GM23338 (cell line): Measurements from ENCODE around the gene FCRL3.

Experiments used
- CREB1 ChIP-seq: fragments of 250-450 bp; sonication (Bioruptor Pico); IDR thresholded peaks from 2 replicates; pipeline ENCODE4 v1.5.0; 2020; ENCODE audit warnings: low read depth, mild to moderate bottlenecking, moderate library complexity
- EZH2 ChIP-seq: fragments of 200-600 bp; sonication (generic); IDR thresholded peaks from one replicate; pipeline ENCODE4 v1.8.0; 2017; ENCODE audit warnings: antibody characterized with exemption, mild to moderate bottlenecking, low read depth; ENCODE audit not compliant: unreplicated experiment
- EZH2phosphoT487 ChIP-seq: fragments of 200-600 bp; sonication (generic); IDR thresholded peaks from one replicate; pipeline ENCODE4 v1.8.1; 2018; ENCODE audit warnings: antibody characterized with exemption; ENCODE audit not compliant: unreplicated experiment
- JUNB ChIP-seq: IDR thresholded peaks from one replicate; pipeline ENCODE4 v1.6.1; 2016; ENCODE audit warnings: antibody characterized with exemption; ENCODE audit not compliant: unreplicated experiment
- NANOG ChIP-seq: IDR thresholded peaks from 2 replicates; pipeline ENCODE4 v1.6.1; 2016; ENCODE audit warnings: antibody characterized with exemption, borderline replicate concordance
- POLR2AphosphoS5 ChIP-seq: IDR thresholded peaks from 2 replicates; pipeline ENCODE4 v1.6.1; 2016; ENCODE audit warnings: antibody characterized with exemption, low read depth
- STAT1 ChIP-seq: IDR thresholded peaks from one replicate; pipeline ENCODE4 v1.6.1; 2016; ENCODE audit warnings: antibody characterized with exemption; ENCODE audit not compliant: unreplicated experiment
- TF ChIP-seq, protein P1 (sequence below), 2 experiments: fragments of 200-600 bp in 1 of 2; sonication (generic) in 1 of 2; conservative IDR thresholded peaks; 2 replicates each; pipeline versions ENCODE4 v1.5.1 to v1.6.1; 2016 to 2017; ENCODE audit warnings: antibody characterized with exemption in 2 of 2, low read depth in 2 of 2, mild to moderate bottlenecking in 2 of 2, moderate library complexity in 1 of 2
- TF ChIP-seq, protein P2 (sequence below): IDR thresholded peaks from one replicate; pipeline ENCODE4 v1.6.1; 2018; ENCODE audit warnings: antibody characterized with exemption; ENCODE audit not compliant: unreplicated experiment
- TF ChIP-seq, protein P3 (sequence below): IDR thresholded peaks from 2 replicates; pipeline ENCODE4 v1.6.1; 2016; ENCODE audit warnings: antibody characterized with exemption

DNA sequence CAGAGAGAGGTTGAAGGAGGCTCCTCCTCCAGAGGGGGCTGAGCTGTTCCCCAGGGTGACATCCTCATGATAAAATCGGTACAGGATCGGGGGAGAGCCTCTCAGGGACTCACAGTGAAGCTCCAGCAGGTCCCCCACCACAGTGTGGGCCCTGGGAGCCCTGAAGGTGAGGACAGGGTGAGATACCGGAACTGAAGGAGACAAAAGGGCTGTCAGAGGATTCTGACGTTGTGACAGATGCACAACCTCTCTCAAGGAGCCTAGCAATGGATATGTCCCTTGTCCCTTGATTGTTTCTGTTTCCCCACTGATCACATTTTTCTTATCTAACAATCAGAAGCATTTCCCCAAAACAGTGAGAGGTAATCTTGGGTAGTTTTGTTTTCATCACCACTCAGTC, 5.2 kb downstream of the FCRL3 start:
- TF ChIP-seq, protein P1, sequence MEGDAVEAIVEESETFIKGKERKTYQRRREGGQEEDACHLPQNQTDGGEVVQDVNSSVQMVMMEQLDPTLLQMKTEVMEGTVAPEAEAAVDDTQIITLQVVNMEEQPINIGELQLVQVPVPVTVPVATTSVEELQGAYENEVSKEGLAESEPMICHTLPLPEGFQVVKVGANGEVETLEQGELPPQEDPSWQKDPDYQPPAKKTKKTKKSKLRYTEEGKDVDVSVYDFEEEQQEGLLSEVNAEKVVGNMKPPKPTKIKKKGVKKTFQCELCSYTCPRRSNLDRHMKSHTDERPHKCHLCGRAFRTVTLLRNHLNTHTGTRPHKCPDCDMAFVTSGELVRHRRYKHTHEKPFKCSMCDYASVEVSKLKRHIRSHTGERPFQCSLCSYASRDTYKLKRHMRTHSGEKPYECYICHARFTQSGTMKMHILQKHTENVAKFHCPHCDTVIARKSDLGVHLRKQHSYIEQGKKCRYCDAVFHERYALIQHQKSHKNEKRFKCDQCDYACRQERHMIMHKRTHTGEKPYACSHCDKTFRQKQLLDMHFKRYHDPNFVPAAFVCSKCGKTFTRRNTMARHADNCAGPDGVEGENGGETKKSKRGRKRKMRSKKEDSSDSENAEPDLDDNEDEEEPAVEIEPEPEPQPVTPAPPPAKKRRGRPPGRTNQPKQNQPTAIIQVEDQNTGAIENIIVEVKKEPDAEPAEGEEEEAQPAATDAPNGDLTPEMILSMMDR (conservative IDR thresholded peaks at IDR 0.05; ENCODE audit: low read depth in 2 of 2) = no peak
- TF ChIP-seq POLR2AphosphoS5 (no peak), CREB1 (CRISPR knock-in tag) (no peak), EZH2 (no peak), EZH2phosphoT487 (no peak), JUNB (no peak), NANOG (no peak), STAT1 (no peak)
- TF ChIP-seq, protein P2, sequence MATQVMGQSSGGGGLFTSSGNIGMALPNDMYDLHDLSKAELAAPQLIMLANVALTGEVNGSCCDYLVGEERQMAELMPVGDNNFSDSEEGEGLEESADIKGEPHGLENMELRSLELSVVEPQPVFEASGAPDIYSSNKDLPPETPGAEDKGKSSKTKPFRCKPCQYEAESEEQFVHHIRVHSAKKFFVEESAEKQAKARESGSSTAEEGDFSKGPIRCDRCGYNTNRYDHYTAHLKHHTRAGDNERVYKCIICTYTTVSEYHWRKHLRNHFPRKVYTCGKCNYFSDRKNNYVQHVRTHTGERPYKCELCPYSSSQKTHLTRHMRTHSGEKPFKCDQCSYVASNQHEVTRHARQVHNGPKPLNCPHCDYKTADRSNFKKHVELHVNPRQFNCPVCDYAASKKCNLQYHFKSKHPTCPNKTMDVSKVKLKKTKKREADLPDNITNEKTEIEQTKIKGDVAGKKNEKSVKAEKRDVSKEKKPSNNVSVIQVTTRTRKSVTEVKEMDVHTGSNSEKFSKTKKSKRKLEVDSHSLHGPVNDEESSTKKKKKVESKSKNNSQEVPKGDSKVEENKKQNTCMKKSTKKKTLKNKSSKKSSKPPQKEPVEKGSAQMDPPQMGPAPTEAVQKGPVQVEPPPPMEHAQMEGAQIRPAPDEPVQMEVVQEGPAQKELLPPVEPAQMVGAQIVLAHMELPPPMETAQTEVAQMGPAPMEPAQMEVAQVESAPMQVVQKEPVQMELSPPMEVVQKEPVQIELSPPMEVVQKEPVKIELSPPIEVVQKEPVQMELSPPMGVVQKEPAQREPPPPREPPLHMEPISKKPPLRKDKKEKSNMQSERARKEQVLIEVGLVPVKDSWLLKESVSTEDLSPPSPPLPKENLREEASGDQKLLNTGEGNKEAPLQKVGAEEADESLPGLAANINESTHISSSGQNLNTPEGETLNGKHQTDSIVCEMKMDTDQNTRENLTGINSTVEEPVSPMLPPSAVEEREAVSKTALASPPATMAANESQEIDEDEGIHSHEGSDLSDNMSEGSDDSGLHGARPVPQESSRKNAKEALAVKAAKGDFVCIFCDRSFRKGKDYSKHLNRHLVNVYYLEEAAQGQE = no peak
- TF ChIP-seq, protein P3, sequence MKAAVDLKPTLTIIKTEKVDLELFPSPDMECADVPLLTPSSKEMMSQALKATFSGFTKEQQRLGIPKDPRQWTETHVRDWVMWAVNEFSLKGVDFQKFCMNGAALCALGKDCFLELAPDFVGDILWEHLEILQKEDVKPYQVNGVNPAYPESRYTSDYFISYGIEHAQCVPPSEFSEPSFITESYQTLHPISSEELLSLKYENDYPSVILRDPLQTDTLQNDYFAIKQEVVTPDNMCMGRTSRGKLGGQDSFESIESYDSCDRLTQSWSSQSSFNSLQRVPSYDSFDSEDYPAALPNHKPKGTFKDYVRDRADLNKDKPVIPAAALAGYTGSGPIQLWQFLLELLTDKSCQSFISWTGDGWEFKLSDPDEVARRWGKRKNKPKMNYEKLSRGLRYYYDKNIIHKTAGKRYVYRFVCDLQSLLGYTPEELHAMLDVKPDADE = no peak
